GM21381 (cell line): Measurements from ENCODE around the gene STRN.

Source experiments
- ATAC-seq: cut with Tn5 transposase; IDR thresholded peaks from one replicate; pipeline ENCODE4 v1.9.1; 2021; ENCODE audit warnings: mild to moderate bottlenecking, moderate library complexity; ENCODE audit not compliant: unreplicated experiment

Gene STRN

GRCh38 chr2:36800381-36800780 is 166.0 kb downstream of the STRN start:
- no peak for ATAC-seq

GRCh38 chr2:36798724-36799123 is 167.6 kb downstream of the STRN start:
- ATAC-seq: no peak

GRCh38 chr2:36797324-36798070 is 168.8 kb downstream of the STRN start:
- ATAC-seq: no peak
